ENCODE data around the gene EED. TPM values are rescaled to one million over a fixed set of nuclear protein-coding genes. Genes with fewer than 3 reads are reported as not detected.
"Not testable (repeated sequence)": the region's sequence is repeated elsewhere in the genome, so short reads cannot be mapped to it uniquely, and the experiment has no call there.

EED gene
- total RNA-seq, 1 experiment from 2014 or later, result 15.8 TPM

- no peak for DNase-seq (ENCODE audit: low read depth, low spot score)
- in situ Hi-C loops (cut with HindIII; ENCODE audit: low pct_unique_long_range_greater_than_20kb, low sequenced_read_pairs), result no loop called here
Observed at GRCh38 chr11:86212019-86212611, 32.4 kb upstream of the EED start.

GRCh38 chr11:86214710-86215109 lies 29.8 kb upstream of the EED start:
- in situ Hi-C loops (cut with HindIII; ENCODE audit: low pct_unique_long_range_greater_than_20kb, low sequenced_read_pairs), result no loop called here
- DNase-seq (ENCODE audit: low read depth, low spot score), result no peak

- in situ Hi-C loops (cut with HindIII; ENCODE audit: low pct_unique_long_range_greater_than_20kb, low sequenced_read_pairs), result no loop called here
- peak; percentile 83 for DNase-seq (ENCODE audit: low read depth, low spot score)
Observed at GRCh38 chr11:86218125-86219084, 26.1 kb upstream of the EED start.

- no peak for DNase-seq (ENCODE audit: low read depth, low spot score)
- in situ Hi-C loops (cut with HindIII; ENCODE audit: low pct_unique_long_range_greater_than_20kb, low sequenced_read_pairs), result no loop called here
Observed at GRCh38 chr11:86219311-86220193, 25.0 kb upstream of the EED start.

GRCh38 chr11:86220653-86221052 lies 23.9 kb upstream of the EED start:
- DNase-seq (ENCODE audit: low read depth, low spot score), result no peak
- in situ Hi-C loops (cut with HindIII; ENCODE audit: low pct_unique_long_range_greater_than_20kb, low sequenced_read_pairs), result no loop called here

- in situ Hi-C loops (cut with HindIII; ENCODE audit: low pct_unique_long_range_greater_than_20kb, low sequenced_read_pairs), result no loop called here
- no peak for DNase-seq (ENCODE audit: low read depth, low spot score)
Observed at GRCh38 chr11:86222081-86222480, 22.5 kb upstream of the EED start.

GRCh38 chr11:86224575-86224974 lies 20.0 kb upstream of the EED start:
- DNase-seq (ENCODE audit: low read depth, low spot score); in situ Hi-C loops (cut with HindIII; ENCODE audit: low pct_unique_long_range_greater_than_20kb, low sequenced_read_pairs): not testable (repeated sequence)

GRCh38 chr11:86225344-86225743 lies 19.2 kb upstream of the EED start:
- DNase-seq (ENCODE audit: low read depth, low spot score); in situ Hi-C loops (cut with HindIII; ENCODE audit: low pct_unique_long_range_greater_than_20kb, low sequenced_read_pairs): not testable (repeated sequence)

GRCh38 chr11:86228269-86229038 lies 16.1 kb upstream of the EED start:
- in situ Hi-C loops (cut with HindIII; ENCODE audit: low pct_unique_long_range_greater_than_20kb, low sequenced_read_pairs), result no loop called here
- DNase-seq (ENCODE audit: low read depth, low spot score), result no peak

- in situ Hi-C loops (cut with HindIII; ENCODE audit: low pct_unique_long_range_greater_than_20kb, low sequenced_read_pairs); DNase-seq (ENCODE audit: low read depth, low spot score): not testable (repeated sequence)
Observed at GRCh38 chr11:86229039-86229330, 15.6 kb upstream of the EED start.

- DNase-seq (ENCODE audit: low read depth, low spot score), result peak; percentile 19
- in situ Hi-C loops (cut with HindIII; ENCODE audit: low pct_unique_long_range_greater_than_20kb, low sequenced_read_pairs), result no loop called here
Observed at GRCh38 chr11:86230179-86230804, 14.3 kb upstream of the EED start.

GRCh38 chr11:86230921-86231434 lies 13.6 kb upstream of the EED start:
- DNase-seq (ENCODE audit: low read depth, low spot score), result peak; percentile 10
- in situ Hi-C loops (cut with HindIII; ENCODE audit: low pct_unique_long_range_greater_than_20kb, low sequenced_read_pairs), result no loop called here

GRCh38 chr11:86232556-86232955 lies 12.0 kb upstream of the EED start:
- DNase-seq (ENCODE audit: low read depth, low spot score), result no peak

GRCh38 chr11:86234831-86235461 lies 9.6 kb upstream of the EED start:
- DNase-seq (ENCODE audit: low read depth, low spot score), result no peak
- in situ Hi-C loops (cut with HindIII; ENCODE audit: low pct_unique_long_range_greater_than_20kb, low sequenced_read_pairs), result no loop called here

More at GRCh38 chr11:86232556-86232955, 12.0 kb upstream of the EED start:
- in situ Hi-C loops (cut with HindIII; ENCODE audit: low pct_unique_long_range_greater_than_20kb, low sequenced_read_pairs), result no loop called here

- in situ Hi-C loops (cut with HindIII; ENCODE audit: low pct_unique_long_range_greater_than_20kb, low sequenced_read_pairs), result no loop called here
- DNase-seq (ENCODE audit: low read depth, low spot score), result no peak
Observed at GRCh38 chr11:86237267-86237804, 7.2 kb upstream of the EED start.

GRCh38 chr11:86240164-86240563 lies 4.4 kb upstream of the EED start:
- DNase-seq (ENCODE audit: low read depth, low spot score), result no peak
- in situ Hi-C loops (cut with HindIII; ENCODE audit: low pct_unique_long_range_greater_than_20kb, low sequenced_read_pairs), result no loop called here
